ENCODE measurements around the gene TNS3.

GRCh38 chr7:47614450-47614849 lies 32.5 kb upstream of the TNS3 start:
- no peak for TF ChIP-seq CTCF (IDR thresholded peaks at IDR 0.05)
- TF ChIP-seq POLR2A (IDR thresholded peaks at IDR 0.05) = no peak

Data from uterus (tissue), 2 donors.